Stimulated activated CD4-positive, alpha-beta T cell treated with anti-CD3 and anti-CD28 coated beads, Interleukin-15, amount 100 ng/mL, for 1 hour (primary cell): Measurements from ENCODE around the gene NRG3.
"Not testable (repeated sequence)": the region's sequence is repeated elsewhere in the genome, so short reads cannot be mapped to it uniquely, and the experiment has no call there.

Experiments
- DNase-seq, 2 donors: peaks; one replicate each; pipeline ENCODE4 v3.0.0-alpha.2; 2020; ENCODE audit warnings: low read depth in 1 of 2, low spot score in 1 of 2

The NRG3 gene

DNA sequence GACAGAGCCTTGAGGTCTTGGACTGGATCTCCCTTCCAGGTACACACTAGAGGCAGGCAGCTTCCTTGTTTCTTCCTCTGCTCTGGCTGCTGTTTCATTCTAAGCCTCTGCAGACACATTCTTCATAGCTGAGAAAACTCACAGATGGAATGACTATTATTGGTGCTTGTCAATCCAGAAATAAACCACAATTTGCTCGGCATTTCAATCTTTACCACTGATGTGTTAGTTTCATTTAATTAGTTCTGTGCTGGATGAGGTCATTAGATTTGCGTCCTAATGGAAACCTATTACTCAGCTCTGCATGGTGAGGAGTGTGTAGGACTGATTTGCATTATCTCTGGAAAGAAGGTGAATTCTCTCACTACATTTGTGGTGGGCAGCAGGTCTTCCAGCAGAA lies 392.5 kb downstream of the NRG3 start:
- no peak for DNase-seq

DNA sequence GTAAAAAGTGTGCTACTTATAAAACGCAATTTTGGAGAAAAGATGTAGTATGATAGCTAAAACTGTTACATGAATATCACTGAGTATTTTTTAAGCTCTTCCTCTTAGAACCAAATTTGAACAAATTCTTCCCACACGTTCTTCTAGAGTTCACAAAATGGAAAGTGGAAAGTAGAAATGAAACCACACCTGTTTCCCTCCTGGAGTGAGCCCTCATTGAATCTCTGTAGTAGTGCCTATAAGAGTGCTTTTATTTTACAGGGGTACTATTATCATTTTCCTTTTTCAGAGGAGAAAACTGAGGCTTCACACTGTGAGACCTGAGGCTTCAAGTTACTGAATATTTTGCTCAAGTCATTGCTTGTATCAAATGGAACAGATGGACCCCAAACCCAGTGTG lies 393.0 kb downstream of the NRG3 start:
- no peak for DNase-seq

GRCh38 chr10:82277591-82277990 lies 402.6 kb downstream of the NRG3 start:
- DNase-seq, result no peak

GRCh38 chr10:82278401-82279182 lies 403.6 kb downstream of the NRG3 start:
- no peak for DNase-seq

DNA sequence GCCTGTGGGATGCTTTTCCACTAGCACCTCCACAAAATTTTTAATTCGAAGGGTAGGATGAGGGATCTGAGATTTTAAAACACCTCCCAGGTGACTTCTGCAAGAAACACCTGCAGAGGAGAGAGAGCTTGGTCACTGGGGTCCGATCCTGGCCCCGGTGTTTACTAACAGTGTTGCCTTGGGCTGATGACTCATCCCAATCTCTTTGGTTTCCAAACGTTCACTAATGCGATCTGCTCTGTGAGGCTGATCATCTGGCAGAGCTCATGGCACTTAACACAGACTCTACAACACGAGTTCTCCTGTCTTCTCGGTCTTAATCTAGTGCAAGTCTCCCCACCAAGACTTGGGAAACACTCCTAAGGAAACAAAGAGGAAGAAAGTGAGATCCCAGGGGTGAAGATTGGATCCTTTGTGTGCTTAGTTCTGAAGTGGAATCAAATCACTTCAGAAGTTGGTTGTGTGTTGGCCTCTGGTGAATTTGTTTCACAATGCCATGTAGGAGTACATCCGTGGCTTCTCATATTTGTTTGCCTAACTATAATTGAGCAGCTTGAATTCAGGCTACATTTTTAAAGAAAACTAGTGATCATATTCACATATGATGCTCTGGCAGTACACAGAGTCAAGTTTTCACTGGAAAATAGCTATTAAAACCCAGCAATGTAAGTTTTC lies 407.9 kb downstream of the NRG3 start:
- no peak for DNase-seq

DNA sequence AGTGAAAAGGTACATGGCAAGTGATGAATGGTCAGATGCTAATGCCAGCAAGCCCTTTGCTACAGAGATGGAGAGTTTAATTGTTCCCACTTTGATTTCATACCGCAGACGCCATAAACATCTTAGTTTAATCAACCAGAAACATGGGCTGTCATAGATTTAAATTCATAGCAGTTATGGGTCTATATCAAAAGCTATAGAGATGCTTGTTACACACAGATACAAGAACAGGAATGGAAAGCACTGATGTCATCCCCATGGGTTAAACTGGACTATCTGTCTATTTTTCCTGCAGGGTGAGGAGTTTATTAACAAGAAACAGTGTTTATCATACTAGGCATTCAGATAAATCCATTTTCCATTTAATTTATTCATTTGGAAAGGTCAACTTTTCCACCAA lies 409.2 kb downstream of the NRG3 start:
- no peak for DNase-seq

- DNase-seq, result no peak
Observed at GRCh38 chr10:82288461-82288881, 413.5 kb downstream of the NRG3 start.

- DNase-seq, result no peak
Observed at GRCh38 chr10:82289945-82290344, 415.0 kb downstream of the NRG3 start.

GRCh38 chr10:82294874-82295378 lies 419.9 kb downstream of the NRG3 start:
- DNase-seq, result no peak

DNA sequence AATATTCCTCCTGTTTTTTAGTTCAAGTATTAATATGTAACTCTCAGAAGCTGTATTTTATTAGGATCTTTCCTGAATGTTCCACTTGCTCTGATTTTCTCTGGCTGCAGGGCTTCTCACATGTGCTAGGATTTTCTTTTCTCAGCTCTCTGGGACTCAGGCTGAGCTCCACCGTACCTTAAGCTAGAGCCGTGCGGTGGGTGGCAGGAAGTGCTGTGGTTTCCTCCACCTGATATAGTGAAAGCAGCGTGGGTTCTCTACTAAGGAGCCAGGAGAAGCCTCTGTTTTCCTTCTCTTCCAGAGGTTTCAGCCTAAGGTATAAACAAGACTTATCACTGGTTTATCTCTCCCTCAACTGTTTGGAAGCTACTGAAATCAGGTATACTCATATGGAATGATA lies 433.6 kb downstream of the NRG3 start:
- DNase-seq, result no peak

GRCh38 chr10:82310839-82311238 lies 435.8 kb downstream of the NRG3 start:
- no peak for DNase-seq

DNA sequence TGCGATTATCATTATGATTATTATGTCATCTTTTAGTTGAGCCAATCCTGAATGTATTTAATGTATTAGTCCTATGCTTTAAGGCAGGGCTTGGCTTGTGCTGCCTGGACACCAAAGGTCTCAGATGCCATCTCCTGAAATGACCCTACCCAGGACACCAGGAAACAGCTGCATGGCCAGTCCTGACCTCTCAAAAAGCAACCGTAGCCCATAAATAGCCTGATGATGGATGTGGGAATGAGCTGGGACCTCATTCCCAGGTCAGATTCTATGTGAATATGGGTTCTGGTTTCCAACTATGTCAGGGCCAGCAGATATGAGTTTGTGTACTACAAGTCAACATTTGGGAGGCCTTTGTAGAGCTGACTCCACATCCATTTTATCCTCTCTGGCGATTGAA lies 438.4 kb downstream of the NRG3 start:
- no peak for DNase-seq

- no peak for DNase-seq
Observed at GRCh38 chr10:82318534-82318933, 443.5 kb downstream of the NRG3 start.

- no peak for DNase-seq
Observed at GRCh38 chr10:82319074-82319473, 444.1 kb downstream of the NRG3 start.

- no peak for DNase-seq
Observed at GRCh38 chr10:82319562-82319961, 444.6 kb downstream of the NRG3 start.

DNA sequence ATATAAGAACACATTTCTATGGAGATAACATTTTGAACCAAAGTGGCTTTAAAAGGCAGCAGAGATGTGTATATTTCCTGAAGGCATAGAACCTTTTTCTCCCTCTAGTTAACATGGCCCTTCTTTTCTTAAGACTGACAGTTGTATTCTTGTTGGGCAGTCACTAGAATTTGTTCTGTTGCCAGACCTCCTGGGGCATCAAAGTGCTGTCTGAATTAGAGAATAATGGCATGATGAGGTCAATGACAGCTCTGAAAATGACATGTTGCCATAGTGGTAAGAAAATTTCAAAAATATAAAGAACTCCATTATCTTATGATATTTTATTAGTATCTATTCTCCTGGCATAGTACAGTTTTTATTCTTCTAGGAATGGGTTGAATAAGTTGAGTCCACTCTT lies 446.7 kb downstream of the NRG3 start:
- no peak for DNase-seq

- DNase-seq, result no peak
Observed at GRCh38 chr10:82331716-82332115, 456.7 kb downstream of the NRG3 start.

- DNase-seq, result no peak
Observed at GRCh38 chr10:82335831-82336230, 460.8 kb downstream of the NRG3 start.

- no peak for DNase-seq
Observed at GRCh38 chr10:82340166-82340565, 465.2 kb downstream of the NRG3 start.

DNA sequence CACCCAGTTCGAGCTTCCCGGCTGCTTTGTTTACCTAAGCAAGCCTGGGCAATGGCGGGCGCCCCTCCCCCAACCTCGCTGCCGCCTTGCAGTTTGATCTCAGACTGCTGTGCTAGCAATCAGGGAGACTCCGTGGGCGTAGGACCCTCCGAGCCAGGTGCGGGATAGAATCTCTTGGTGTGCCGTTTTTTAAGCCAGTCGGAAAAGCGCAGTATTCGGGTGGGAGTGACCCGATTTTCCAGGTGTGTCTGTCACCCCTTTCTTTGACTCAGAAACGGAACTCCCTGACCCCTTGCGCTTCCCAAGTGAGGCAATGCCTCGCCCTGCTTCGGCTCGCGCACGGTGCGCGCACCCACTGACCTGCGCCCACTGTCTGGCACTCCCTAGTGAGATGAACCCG lies 474.6 kb downstream of the NRG3 start:
- DNase-seq, result not testable (repeated sequence)

DNA sequence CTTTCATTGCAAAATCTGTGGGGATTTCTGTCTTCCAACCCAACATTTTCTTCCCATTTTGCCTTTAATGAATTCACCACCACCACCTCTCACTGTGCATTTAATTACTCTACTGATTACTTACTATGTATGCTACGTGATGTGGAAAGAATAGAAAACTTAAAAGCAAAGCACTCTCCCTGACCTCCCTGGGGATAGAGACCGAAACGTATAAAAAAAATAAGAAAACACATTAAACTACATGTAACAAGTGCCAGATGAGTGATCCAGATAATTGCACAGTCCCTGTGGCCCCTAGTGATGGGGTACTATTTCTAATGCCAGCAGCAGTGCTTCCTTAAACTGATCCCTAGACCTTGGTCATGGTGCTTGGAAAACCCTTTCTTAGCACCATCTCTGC lies 478.4 kb downstream of the NRG3 start:
- DNase-seq, result no peak

DNA sequence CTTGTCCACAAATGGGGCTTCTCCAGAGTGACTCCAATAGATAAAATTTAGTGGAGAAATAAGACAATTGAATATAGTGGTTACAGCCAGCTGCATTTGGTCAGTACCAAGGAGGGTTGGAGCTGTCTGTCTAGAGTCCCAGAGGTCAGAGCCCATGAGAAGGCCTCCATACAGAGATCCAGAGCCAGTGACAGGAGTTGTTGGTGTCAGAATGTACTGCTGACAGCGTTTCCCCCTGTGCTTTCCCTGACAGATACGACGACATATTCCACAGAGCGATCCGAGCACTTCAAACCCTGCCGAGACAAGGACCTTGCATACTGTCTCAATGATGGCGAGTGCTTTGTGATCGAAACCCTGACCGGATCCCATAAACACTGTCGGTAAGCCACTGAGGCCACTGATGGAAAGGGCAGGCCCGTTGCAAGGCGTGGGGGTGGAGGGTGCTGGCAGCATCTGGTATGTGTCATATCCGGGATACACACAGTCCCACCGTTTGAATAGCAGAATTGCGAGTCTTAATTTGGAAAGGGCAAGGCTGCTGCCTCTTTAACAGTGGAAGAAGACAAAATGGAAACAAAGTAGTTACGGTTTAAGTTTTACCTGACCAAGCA lies 483.6 kb downstream of the NRG3 start:
- DNase-seq, result no peak
